ENCODE results near the gene NRL. TPM values are rescaled to one million over a fixed set of nuclear protein-coding genes. Genes with fewer than 3 reads are reported as not detected.
A peak's percentile ranks its signal among the peaks of the same experiment; 100 is the strongest.
"Not testable (repeated sequence)": the region's sequence is repeated elsewhere in the genome, so short reads cannot be mapped to it uniquely, and the experiment has no call there.

Gene NRL
- total and polyA plus RNA-seq, 7 donors = 1.2 to 5.1 (median 2.4) TPM

GRCh38 chr14:24052656-24053547 lies 61.8 kb downstream of the NRL start:
- peak overlapping the region; percentile 66 for H3K4me3 ChIP-seq
- H3K9me3 ChIP-seq = no peaks in the 10 kb centered on the region
- H3K4me1 ChIP-seq = peaks cover 10% of the 10 kb centered on the region
- no peak overlapping the region for H3K27ac ChIP-seq
- intact Hi-C loops (cut with DNase I) = no loop called here
- WGBS, 3 donors = 49 to 53% (median 51%) methylated on average over 19 to 20 of the region's 20 CpGs
- peaks cover 0 to 41% (median 0%) of the 10 kb centered on the region in 3 donors for H3K27me3 ChIP-seq (ENCODE audit: insufficient read depth in 3 of 3, low read length in 2 of 3)
- ATAC-seq (no peak), DNase-seq (no peak)
- no peaks in the 10 kb centered on the region for H3K36me3 ChIP-seq (ENCODE audit: insufficient read depth in 1 of 2, low read depth in 1 of 2)
- TF ChIP-seq CTCF (IDR thresholded peaks at IDR 0.05) = no peak

- Histone ChIP-seq H3K4me3 (peak within 1 kb of the TSS; percentile 66), H3K27ac (no peak within 1 kb of the TSS), H3K9me3 (no peaks in the 10 kb centered on the region), H3K4me1 (peaks cover 10% of the 10 kb centered on the region), H3K36me3 (ENCODE audit: insufficient read depth in 1 of 2, low read depth in 1 of 2) (no peaks in the 10 kb centered on the region), H3K27me3 (ENCODE audit: insufficient read depth in 3 of 3, low read length in 2 of 3) (peaks cover 0 to 41% (median 0%) of the 10 kb centered on the region in 3 donors)
- no peak for TF ChIP-seq CTCF (IDR thresholded peaks at IDR 0.05)
- intact Hi-C loops (cut with DNase I) = no loop called here
- ATAC-seq = peak; percentile 76 to 96 (median 90)
- DNase-seq = peak; percentile 67 to 78
- WGBS, 3 donors = 0 to 1% (median 1%) methylated on average over 68 to 92 of the region's 92 CpGs
Observed at GRCh38 chr14:24051789-24052655, 62.7 kb downstream of the NRL start, which contains the start of gene CARMIL3. Gene CARMIL3 (plus strand): TSS chr14:24052009. CDS start chr14:24052154, 145 bp downstream.

- DNase-seq (no peak), ATAC-seq (peak in 3 of 4 donors; percentile 8 to 48 (median 17))
- peaks cover 0 to 38% (median 0%) of the 10 kb centered on the region in 3 donors for H3K27me3 ChIP-seq (ENCODE audit: insufficient read depth in 3 of 3, low read length in 2 of 3)
- no peak overlapping the region for H3K27ac ChIP-seq
- no peak for TF ChIP-seq CTCF (IDR thresholded peaks at IDR 0.05)
- 26 to 32% (median 31%) methylated on average over 20 of the region's 20 CpGs for WGBS, 3 donors
- H3K9me3 ChIP-seq = no peaks in the 10 kb centered on the region
- intact Hi-C loops (cut with DNase I) = no loop called here
- H3K4me3 ChIP-seq = peak overlapping the region; percentile 66
- no peaks in the 10 kb centered on the region for H3K36me3 ChIP-seq (ENCODE audit: insufficient read depth in 1 of 2, low read depth in 1 of 2)
- peaks cover 10% of the 10 kb centered on the region for H3K4me1 ChIP-seq
Observed at GRCh38 chr14:24051176-24051788, 63.5 kb downstream of the NRL start.

GRCh38 chr14:24050753-24051152 lies 64.0 kb downstream of the NRL start:
- peaks cover 0 to 34% (median 0%) of the 10 kb centered on the region in 3 donors for H3K27me3 ChIP-seq (ENCODE audit: insufficient read depth in 3 of 3, low read length in 2 of 3)
- H3K4me3 ChIP-seq; H3K36me3 ChIP-seq (ENCODE audit: insufficient read depth in 1 of 2, low read depth in 1 of 2); DNase-seq; H3K4me1 ChIP-seq; ATAC-seq; H3K9me3 ChIP-seq; H3K27ac ChIP-seq; intact Hi-C loops (cut with DNase I): not testable (repeated sequence)
- 74 to 79% (median 74%) methylated on average over 8 of the region's 8 CpGs for WGBS, 3 donors

- intact Hi-C loops (cut with DNase I); H3K9me3 ChIP-seq; H3K4me3 ChIP-seq; ATAC-seq; H3K36me3 ChIP-seq (ENCODE audit: insufficient read depth in 1 of 2, low read depth in 1 of 2); H3K27ac ChIP-seq; DNase-seq; H3K4me1 ChIP-seq: not testable (repeated sequence)
- peaks cover 0 to 22% (median 0%) of the 10 kb centered on the region in 3 donors for H3K27me3 ChIP-seq (ENCODE audit: insufficient read depth in 3 of 3, low read length in 2 of 3)
- 76 to 92% (median 82%) methylated on average over 2 of the region's 2 CpGs for WGBS, 3 donors
Observed at GRCh38 chr14:24049002-24049401, 65.7 kb downstream of the NRL start.
